Measurements from ENCODE around the gene PIMREG.

PIMREG gene

GRCh38 chr17:6443692-6444570 lies at the start of gene PIMREG:
Gene PIMREG, plus strand, starts transcription at chr17:6444455. Its CDS starts 656 bp downstream, at chr17:6445111.
- DNase-seq (ENCODE audit: low read depth in 3 of 3) = peak; percentile 90 to 96 (median 92)

DNA sequence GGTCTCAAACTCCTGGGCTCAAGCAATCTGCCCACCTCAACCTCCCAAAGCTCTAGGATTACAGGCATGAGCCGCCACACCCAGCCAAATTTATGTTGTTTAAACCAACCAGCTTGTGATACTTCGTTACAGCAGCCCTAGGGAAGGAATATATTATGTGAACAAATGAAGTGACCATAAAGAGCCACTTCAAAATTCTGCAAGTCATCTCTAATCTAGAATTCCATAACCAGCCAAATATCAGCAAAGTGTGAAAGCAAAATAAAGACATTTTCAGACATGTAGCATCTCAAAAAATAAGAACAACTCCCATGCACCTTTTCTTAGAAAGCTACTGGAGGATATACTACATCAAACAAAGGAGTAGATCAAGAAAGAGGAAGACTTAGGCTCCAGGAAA lies 45.3 kb upstream of the PIMREG start:
- no peak for DNase-seq (ENCODE audit: low read depth in 3 of 3)

DNA sequence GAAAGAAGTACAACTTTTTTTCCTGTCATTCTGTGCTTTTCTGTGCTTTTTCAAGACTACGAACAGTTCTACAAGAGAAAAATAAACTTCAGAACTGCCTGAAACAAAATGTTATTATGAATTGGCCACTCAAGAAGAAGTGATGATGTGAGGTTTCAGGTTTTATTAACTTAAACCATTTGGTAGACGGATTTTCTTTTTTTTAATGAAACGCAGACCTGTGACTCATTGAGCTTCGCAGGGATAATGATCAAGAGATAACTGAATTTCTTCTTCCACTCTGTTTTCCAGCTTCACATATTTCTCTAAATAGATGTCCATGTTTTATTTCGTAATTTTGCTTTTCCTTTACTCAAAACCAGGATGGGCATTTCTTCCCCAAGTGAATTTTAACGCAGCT lies 42.0 kb upstream of the PIMREG start:
- no peak for DNase-seq (ENCODE audit: low read depth in 3 of 3)

DNA sequence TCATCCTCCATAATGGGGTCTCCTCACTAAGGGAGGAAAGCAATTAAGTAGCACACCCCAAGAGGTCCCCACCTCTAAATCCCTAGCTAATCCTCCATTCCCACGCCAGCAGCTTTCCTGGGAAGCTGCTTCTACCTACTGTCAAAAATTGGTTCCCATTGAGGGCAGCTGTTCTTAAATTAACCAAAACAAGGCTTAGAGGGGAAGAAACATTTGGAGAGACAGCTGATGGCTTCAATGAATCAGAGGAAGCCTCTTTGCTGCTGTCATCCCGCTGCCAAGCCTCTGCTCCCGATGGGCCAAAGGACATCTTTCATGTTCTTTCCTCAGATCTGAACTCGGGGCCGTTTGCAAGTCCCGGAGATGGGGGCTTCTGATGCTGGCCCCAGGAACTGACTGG lies 36.0 kb upstream of the PIMREG start:
- no peak for DNase-seq (ENCODE audit: low read depth in 3 of 3)

- no peak for DNase-seq (ENCODE audit: low read depth in 3 of 3)
These were observed 35.5 kb upstream of the PIMREG start for GRCh38 chr17:6408735-6409134.

DNA sequence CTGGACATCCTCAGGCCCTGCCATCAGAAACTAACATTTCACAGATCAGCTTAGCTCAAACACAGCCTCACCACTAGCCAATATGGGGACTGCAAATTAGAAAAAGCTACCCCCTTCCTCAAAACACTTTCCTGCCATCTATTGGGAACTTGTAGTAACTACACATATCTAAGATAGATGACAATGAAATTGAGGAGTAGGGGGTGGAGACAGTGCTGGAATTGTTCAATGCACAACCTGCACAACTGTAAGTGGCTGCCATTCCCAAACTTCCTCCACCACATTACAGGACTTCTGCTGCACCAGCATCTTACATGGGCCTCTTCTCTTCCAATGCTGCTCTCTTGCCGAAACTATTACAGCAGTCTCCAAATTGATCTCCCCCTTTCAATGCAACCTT lies 31.2 kb upstream of the PIMREG start:
- no peak for DNase-seq (ENCODE audit: low read depth in 3 of 3)

DNA sequence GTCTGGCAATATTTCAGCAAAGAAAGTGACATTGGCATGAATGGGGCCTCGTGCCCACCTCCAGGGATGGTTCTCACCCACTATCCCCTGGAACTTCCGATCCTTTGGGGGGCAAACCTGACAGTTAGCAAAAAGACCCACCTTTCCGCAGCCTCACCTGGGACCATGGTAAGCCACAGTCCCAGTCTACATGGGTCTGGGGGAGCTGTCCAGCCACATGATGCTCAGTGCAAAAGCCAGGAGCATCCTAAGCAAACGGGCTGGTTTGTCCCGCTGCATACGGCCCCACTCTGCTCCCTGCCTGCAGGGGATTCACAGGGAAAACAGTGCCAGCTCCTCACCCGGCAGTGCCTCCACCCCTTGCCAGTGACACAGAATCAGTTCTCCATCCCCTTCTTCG lies 28.6 kb upstream of the PIMREG start:
- DNase-seq (ENCODE audit: low read depth in 3 of 3) = no peak

DNA sequence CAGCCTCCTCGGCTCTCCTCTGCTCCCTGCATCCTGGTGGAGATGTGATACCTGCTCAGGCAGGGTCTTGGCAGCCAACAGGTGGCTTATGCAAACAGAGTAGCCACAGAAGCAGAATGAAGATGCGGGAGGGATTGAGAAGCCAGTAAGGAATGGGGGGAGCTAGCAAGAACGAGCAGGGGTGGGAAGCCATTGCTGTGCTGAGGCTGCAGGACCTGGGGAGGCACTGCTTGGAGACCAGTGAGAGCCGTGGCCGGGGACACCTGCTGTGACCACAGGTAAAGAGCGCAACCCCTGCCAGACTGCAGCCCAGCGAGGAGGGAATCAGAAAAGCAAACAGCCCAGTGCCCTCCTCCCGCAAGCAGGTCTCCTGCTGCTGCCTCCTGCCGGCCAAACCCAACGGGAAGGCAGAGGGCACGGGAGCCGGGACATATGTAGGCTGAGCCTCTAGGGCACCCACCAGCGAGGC lies 24.0 kb upstream of the PIMREG start:
- DNase-seq (ENCODE audit: low read depth in 3 of 3) = no peak

GRCh38 chr17:6421700-6422604 lies 22.3 kb upstream of the PIMREG start:
- DNase-seq (ENCODE audit: low read depth in 3 of 3) = peak; percentile 58 to 67 (median 60)

DNA sequence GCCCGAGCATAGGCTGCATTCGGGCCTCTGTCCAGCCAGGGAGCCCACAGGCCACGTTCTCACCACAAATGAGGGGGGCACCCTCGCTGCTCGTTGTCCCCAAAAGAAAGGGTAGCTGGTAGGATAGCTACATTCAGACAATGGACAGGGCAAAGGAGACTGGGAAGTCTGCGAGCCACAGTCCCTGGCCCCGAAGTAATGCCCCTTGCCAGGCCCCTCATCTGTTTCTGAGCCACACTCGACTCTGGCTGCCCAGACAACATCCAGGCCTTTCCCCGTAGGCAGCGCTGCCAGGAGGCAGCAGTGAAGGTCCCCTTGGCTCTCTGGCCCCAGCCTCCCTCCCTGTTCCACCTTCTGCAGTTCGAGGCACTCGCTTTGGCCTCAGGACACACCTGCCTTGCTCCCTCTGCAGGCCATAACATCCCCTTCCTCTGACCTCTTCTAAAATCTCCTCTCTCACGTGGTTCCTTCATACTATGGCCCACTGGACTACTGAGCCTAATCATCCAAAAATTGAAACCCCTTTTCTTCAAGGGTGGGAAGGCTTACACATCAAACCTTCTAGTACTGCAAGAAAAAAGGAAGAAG lies 21.5 kb upstream of the PIMREG start:
- no peak for DNase-seq (ENCODE audit: low read depth in 3 of 3)

- DNase-seq (ENCODE audit: low read depth in 3 of 3) = no peak
These were observed 20.3 kb upstream of the PIMREG start for GRCh38 chr17:6423931-6424330.

DNA sequence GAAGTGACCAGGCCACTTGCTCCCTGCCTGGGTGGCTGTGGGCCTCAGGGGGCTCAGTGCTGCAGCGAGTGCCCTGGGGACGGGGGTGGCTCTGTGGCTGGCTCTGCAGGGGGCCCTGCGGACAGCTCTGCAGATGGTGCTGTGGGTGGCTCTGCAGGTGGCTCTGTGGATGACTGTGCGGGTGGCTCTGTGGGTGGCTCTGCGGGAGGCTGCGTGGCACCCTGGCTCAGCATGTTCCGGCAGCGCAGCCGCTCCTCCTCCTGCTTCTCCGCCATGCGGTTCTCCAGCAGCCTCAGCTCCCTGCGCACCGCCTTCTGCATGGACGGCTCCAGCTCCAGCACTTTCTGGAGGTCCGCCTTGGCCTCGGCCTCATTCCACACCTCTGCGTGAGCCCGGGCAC lies 18.8 kb upstream of the PIMREG start:
- DNase-seq (ENCODE audit: low read depth in 3 of 3) = no peak

DNA sequence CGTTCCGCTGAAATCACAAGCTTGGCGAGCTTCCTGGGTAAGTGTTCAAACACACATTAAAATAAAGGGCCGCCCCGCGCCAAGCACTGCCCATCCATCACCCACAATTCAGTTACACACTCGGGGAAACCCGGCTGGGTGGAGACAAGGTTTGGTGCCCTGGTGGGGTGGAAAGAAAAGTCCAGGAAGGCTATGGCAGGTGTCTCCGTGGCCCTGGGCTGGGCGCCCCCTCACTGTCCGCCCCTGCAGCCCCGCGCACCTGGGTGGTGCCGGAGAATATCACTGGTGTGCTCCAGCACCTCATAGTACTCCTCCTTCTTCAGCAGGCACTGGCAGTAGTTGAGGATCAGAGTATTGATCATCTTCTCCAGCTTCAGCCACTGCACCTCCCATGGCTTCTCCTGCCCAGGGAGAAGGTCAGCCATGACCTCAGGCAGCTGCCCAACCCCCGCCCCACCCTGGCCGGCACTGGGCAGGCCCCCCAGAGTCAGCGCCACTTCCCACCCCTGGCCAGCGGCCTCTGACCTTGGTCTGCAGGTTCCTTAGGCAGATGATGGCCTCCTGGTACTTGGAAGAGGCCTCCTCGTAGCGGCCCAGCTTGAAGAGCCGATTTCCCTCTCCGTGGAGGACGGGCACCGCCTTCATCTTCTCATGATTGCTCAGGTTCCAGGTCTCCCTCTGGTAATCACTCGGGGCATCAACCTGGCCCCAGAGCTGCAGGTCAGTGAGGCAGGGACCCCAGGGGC lies 17.7 kb upstream of the PIMREG start:
- DNase-seq (ENCODE audit: low read depth in 3 of 3) = no peak

DNA sequence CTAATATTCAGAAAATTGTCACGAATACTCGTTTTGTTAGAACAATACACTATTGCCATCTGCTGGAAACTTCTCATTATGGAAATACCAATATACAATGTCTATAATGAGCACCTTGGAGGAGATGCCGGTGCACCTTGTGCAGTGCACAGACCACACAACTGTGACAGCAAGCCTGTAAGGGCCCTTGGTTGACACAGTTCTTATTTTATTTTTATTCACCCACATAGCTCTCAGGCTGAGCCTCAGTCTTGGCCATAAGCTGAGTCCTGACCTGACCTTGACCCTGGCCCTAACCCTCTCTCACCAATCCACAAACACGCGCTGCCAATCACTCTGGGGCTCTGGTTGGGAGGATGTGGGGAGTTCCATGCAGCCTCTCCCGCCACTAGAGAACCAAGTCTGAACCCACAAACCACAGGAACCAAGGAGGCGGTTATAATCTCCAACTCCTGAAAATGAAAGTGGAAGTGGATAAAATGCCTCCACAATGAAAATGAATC lies 16.9 kb upstream of the PIMREG start:
- DNase-seq (ENCODE audit: low read depth in 3 of 3) = peak in 2 of 3 donors; percentile 8 to 17

DNA sequence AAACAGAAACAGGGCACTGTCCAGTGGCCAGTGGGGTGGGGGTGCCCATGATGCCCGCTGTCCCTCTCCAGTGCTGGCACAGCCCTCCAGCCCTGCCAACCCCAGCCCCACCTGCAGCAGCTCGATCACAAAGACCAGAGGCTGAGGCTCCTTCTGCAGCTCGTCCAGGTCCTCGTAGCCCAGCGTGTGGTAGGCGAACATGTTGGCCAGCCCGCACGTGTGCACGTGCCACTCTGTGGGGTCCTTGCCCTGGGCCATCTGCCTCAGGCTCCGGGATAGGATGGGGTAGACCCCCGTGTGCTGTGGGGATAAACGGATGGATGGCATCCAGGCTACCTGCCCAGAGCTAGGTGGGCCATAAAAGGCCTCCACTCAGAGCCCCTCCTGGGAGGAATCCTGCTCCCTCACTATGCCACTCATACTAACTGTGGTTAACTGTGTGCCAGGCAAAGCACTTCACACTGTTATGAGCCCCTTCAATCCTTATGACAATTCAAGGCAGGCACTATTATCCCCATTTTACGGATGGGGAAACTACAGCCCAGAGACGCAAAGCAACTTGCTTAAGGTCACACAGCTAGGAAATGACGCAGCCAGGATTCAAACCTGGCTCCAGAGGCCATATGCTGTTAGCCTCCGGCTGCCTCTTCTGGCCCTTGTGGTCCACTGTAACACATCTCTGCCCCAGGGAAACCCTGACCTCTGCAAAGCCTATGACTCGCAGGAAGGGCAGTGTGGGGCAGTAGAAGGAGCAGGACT lies 15.9 kb upstream of the PIMREG start:
- no peak for DNase-seq (ENCODE audit: low read depth in 3 of 3)

- DNase-seq (ENCODE audit: low read depth in 3 of 3) = no peak
These were observed 15.0 kb upstream of the PIMREG start for GRCh38 chr17:6429266-6429665.

GRCh38 chr17:6430769-6431168 lies 13.5 kb upstream of the PIMREG start:
- no peak for DNase-seq (ENCODE audit: low read depth in 3 of 3)

- DNase-seq (ENCODE audit: low read depth in 3 of 3) = no peak
These were observed 9.2 kb upstream of the PIMREG start, which contains the start of gene AIPL1 for GRCh38 chr17:6435051-6435450. Gene AIPL1, minus strand, starts transcription at chr17:6435121. Its CDS starts 17 bp downstream, at chr17:6435104.

GRCh38 chr17:6435968-6436367 lies 8.3 kb upstream of the PIMREG start:
- peak in 1 of 3 donors; percentile 41 for DNase-seq (ENCODE audit: low read depth in 3 of 3)

GRCh38 chr17:6437466-6437865 lies 6.8 kb upstream of the PIMREG start:
- DNase-seq (ENCODE audit: low read depth in 3 of 3) = no peak
